HepG2 (cell line): ENCODE measurements around the gene PYGB. TPM values are rescaled to one million over a fixed set of nuclear protein-coding genes. Genes with fewer than 3 reads are reported as not detected.

ENCODE experiments used
- CEBPG ChIP-seq: IDR thresholded peaks from 2 replicates; pipeline ENCODE4 v1.6.1; 2016
- HCFC1 ChIP-seq: fragments of 150-350 bp; IDR thresholded peaks from 2 replicates; pipeline ENCODE4 v1.6.1; 2014; ENCODE audit warnings: low read depth, low read length
- HES4 ChIP-seq: sonication (generic); formaldehyde crosslinking; IDR thresholded peaks from 2 replicates; pipeline ENCODE4 v1.9.0; 2021; ENCODE audit warnings: mild to moderate bottlenecking, missing genetic modification reagents, borderline replicate concordance
- JARID2 ChIP-seq: sonication (generic); formaldehyde crosslinking; IDR thresholded peaks from 2 replicates; pipeline ENCODE4 v1.8.1; 2023; ENCODE audit warnings: missing genetic modification reagents, inconsistent platforms; ENCODE audit not compliant: insufficient replicate concordance
- MAF1 ChIP-seq: sonication (generic); formaldehyde crosslinking; IDR thresholded peaks from 2 replicates; pipeline ENCODE4 v1.5.0; 2020; ENCODE audit warnings: missing genetic modification reagents, borderline replicate concordance
- MAZ ChIP-seq, 2 experiments: sonication (generic) in 1 of 2; formaldehyde crosslinking in 1 of 2; IDR thresholded peaks; 2 replicates each; pipeline versions ENCODE4 v1.5.0 to v1.6.1; 2012 to 2020; ENCODE audit warnings: low read depth in 2 of 2, mild to moderate bottlenecking in 2 of 2, borderline replicate concordance in 1 of 2, improper control_type of control experiment in 1 of 2, low read length in 1 of 2, missing genetic modification reagents in 1 of 2, moderate library complexity in 1 of 2
- MYNN ChIP-seq: sonication (generic); formaldehyde crosslinking; IDR thresholded peaks from 2 replicates; pipeline ENCODE4 v1.4.0; 2020; ENCODE audit warnings: mild to moderate bottlenecking, low read depth, missing genetic modification reagents
- NR3C1 ChIP-seq: sonication (generic); formaldehyde crosslinking; IDR thresholded peaks from 2 replicates; pipeline ENCODE4 v1.4.0; 2020; ENCODE audit warnings: missing genetic modification reagents
- SMC3 ChIP-seq: IDR thresholded peaks from 2 replicates; pipeline ENCODE4 v1.6.1; 2011; ENCODE audit warnings: low read length, improper control_type of control experiment
- ZNF260 ChIP-seq: sonication (generic); formaldehyde crosslinking; IDR thresholded peaks from 2 replicates; pipeline ENCODE4 v1.4.0; 2020; ENCODE audit warnings: missing genetic modification reagents, low read depth, mild to moderate bottlenecking, borderline replicate concordance
- ZNF326 ChIP-seq: sonication (generic); formaldehyde crosslinking; IDR thresholded peaks from 2 replicates; pipeline ENCODE4 v1.4.0; 2020; ENCODE audit warnings: missing genetic modification reagents, borderline replicate concordance
- ZNF383 ChIP-seq: sonication (generic); formaldehyde crosslinking; IDR thresholded peaks from 2 replicates; pipeline ENCODE4 v1.4.0; 2020; ENCODE audit warnings: missing genetic modification reagents, mild to moderate bottlenecking, borderline replicate concordance
- ZNF543 ChIP-seq: sonication (generic); formaldehyde crosslinking; IDR thresholded peaks from 2 replicates; pipeline ENCODE4 v1.4.0; 2020; ENCODE audit warnings: mild to moderate bottlenecking, missing genetic modification reagents
- ZNF589 ChIP-seq: sonication (generic); formaldehyde crosslinking; conservative IDR thresholded peaks from 2 replicates; pipeline ENCODE4 v1.8.0; 2022; ENCODE audit warnings: mild to moderate bottlenecking, moderate library complexity, missing genetic modification reagents
- polyA plus RNA-seq, 8 experiments: library from polyadenylated mRNA; depleted of rRNA in 3 of 8; stranded (reverse) in 7 of 8; unstranded in 1 of 8; fragments of >200 nt; fragmentation: Illumina TruSeq in 4 of 8; extraction: Trizol in 4 of 8; gene quantifications; 2 replicates each; pipeline versions ENCODE4 v1.2.1 to v1.2.3, GENCODE V29; 2011 to 2016; ENCODE audit warnings: low read depth in 4 of 8, missing spikeins in 1 of 8, mixed read lengths in 1 of 8; ENCODE audit not compliant: insufficient read depth in 1 of 8
- total RNA-seq, 5 experiments: library from RNA; depleted of rRNA; stranded (reverse); fragments of >200 nt; fragmentation: Illumina TruSeq; extraction: Trizol; gene quantifications; 2 replicates each; pipeline ENCODE4 v1.2.3, GENCODE V29; 2016; ENCODE audit warnings: low read depth in 1 of 5
- TF ChIP-seq, protein P1 (sequence below): sonication (generic); formaldehyde crosslinking; IDR thresholded peaks from 2 replicates; pipeline ENCODE4 v1.4.0; 2020; ENCODE audit warnings: missing genetic modification reagents, borderline replicate concordance
- TF ChIP-seq, protein P2 (sequence below): sonication (generic); formaldehyde crosslinking; IDR thresholded peaks from 2 replicates; pipeline ENCODE4 v1.4.0; 2020; ENCODE audit warnings: missing genetic modification reagents, mild to moderate bottlenecking, borderline replicate concordance
- TF ChIP-seq, protein P3 (sequence below): sonication (generic); formaldehyde crosslinking; IDR thresholded peaks from 2 replicates; pipeline ENCODE4 v1.8.1; 2023; ENCODE audit warnings: mild to moderate bottlenecking, moderate library complexity, missing genetic modification reagents
- TF ChIP-seq, protein P4 (sequence below): IDR thresholded peaks from 2 replicates; pipeline ENCODE4 v1.6.1; 2016

The PYGB gene
- total and polyA plus RNA-seq, 2 of the 13 experiments (the other 11 are each of a cell fraction or from before 2014, with no cell fraction given): 24.2 to 86.3 TPM

DNA sequence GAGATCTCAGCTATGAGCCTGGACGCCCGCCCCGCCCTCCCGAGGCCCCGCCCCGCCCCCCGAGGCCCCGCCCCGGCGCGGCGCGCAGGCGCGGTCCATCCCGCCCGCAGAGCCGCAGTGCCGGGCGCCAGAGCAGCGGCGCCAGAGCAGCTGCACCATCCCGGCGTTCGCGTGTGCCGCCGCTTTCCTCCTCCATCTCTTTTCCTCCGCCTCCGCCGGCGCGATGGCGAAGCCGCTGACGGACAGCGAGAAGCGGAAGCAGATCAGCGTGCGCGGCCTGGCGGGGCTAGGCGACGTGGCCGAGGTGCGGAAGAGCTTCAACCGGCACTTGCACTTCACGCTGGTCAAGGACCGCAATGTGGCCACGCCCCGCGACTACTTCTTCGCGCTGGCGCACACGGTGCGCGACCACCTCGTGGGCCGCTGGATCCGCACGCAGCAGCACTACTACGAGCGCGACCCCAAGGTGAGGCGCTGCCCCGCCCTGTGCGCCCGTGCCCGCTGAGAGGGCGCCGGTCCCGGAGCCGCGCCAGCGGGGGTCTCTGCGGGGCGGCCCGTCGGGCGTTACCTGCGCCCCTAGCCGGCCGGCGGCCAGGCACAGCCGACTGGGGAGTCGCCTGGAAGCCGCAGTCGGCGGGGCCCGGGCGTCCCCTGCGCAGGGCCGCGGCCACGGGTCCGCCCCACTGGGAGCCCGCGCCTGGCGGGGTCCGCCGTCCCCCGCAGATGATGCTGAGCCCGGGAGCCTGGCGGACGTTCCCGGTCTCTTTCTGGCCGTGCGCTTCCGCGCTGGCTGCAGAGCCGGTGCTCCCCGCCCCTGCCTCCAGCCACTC lies at the start of gene PYGB (continued):
- TF ChIP-seq, protein P1, sequence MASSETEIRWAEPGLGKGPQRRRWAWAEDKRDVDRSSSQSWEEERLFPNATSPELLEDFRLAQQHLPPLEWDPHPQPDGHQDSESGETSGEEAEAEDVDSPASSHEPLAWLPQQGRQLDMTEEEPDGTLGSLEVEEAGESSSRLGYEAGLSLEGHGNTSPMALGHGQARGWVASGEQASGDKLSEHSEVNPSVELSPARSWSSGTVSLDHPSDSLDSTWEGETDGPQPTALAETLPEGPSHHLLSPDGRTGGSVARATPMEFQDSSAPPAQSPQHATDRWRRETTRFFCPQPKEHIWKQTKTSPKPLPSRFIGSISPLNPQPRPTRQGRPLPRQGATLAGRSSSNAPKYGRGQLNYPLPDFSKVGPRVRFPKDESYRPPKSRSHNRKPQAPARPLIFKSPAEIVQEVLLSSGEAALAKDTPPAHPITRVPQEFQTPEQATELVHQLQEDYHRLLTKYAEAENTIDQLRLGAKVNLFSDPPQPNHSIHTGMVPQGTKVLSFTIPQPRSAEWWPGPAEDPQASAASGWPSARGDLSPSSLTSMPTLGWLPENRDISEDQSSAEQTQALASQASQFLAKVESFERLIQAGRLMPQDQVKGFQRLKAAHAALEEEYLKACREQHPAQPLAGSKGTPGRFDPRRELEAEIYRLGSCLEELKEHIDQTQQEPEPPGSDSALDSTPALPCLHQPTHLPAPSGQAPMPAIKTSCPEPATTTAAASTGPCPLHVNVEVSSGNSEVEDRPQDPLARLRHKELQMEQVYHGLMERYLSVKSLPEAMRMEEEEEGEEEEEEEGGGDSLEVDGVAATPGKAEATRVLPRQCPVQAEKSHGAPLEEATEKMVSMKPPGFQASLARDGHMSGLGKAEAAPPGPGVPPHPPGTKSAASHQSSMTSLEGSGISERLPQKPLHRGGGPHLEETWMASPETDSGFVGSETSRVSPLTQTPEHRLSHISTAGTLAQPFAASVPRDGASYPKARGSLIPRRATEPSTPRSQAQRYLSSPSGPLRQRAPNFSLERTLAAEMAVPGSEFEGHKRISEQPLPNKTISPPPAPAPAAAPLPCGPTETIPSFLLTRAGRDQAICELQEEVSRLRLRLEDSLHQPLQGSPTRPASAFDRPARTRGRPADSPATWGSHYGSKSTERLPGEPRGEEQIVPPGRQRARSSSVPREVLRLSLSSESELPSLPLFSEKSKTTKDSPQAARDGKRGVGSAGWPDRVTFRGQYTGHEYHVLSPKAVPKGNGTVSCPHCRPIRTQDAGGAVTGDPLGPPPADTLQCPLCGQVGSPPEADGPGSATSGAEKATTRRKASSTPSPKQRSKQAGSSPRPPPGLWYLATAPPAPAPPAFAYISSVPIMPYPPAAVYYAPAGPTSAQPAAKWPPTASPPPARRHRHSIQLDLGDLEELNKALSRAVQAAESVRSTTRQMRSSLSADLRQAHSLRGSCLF (CRISPR knock-in tag): peak; percentile 91
- TF ChIP-seq ZNF383 (CRISPR knock-in tag): no peak; the same call in 1 of the 2 replicates
- no peak; the same call in 1 of the 2 replicates for TF ChIP-seq HCFC1
- no peak for TF ChIP-seq SMC3
- TF ChIP-seq, protein P2, sequence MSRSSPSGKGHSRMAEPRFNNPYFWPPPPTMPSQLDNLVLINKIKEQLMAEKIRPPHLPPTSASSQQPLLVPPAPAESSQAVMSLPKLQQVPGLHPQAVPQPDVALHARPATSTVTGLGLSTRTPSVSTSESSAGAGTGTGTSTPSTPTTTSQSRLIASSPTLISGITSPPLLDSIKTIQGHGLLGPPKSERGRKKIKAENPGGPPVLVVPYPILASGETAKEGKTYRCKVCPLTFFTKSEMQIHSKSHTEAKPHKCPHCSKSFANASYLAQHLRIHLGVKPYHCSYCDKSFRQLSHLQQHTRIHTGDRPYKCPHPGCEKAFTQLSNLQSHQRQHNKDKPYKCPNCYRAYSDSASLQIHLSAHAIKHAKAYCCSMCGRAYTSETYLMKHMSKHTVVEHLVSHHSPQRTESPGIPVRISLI (CRISPR knock-in tag): peak; percentile 66; the same call in 1 of the 2 replicates
- peak; percentile 72 for TF ChIP-seq JARID2 (CRISPR knock-in tag)
- TF ChIP-seq NR3C1 (CRISPR knock-in tag): peak; percentile 84; the same call in 1 of the 2 replicates
- peak; percentile 40; the same call in 1 of the 2 replicates for TF ChIP-seq CEBPG
- TF ChIP-seq, protein P3, sequence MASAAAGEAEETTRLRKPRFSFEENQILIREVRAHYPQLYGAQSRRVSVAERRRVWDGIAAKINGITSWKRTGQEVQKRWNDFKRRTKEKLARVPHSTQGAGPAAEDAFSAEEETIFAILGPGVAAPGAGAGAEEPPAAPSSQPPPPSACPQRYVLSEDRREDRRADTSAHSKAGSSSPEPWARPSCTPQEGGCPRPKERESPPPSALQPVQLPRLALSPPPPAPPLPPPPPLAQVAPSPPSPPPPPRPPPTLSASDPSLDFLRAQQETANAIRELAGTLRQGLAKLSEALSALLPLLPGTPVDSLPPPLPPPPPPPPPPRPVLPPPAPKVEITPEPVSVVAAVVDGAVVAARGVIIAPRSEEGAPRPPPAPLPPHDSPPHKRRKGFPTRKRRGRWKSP (CRISPR knock-in tag): peak; percentile 98
- peak; percentile 67; the same call in 1 of the 2 replicates for TF ChIP-seq ZNF326
- peak; percentile 99 for TF ChIP-seq ZNF589 (CRISPR knock-in tag)
- peak; percentile 91 for TF ChIP-seq ZNF543
- TF ChIP-seq, protein P4, sequence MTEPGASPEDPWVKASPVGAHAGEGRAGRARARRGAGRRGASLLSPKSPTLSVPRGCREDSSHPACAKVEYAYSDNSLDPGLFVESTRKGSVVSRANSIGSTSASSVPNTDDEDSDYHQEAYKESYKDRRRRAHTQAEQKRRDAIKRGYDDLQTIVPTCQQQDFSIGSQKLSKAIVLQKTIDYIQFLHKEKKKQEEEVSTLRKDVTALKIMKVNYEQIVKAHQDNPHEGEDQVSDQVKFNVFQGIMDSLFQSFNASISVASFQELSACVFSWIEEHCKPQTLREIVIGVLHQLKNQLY (CRISPR knock-in tag): no peak
- TF ChIP-seq ZNF260 (CRISPR knock-in tag): peak; percentile 66; the same call in 1 of the 2 replicates
- TF ChIP-seq MYNN: peak; percentile 93; the same call in 1 of the 2 replicates
- TF ChIP-seq MAF1: peak; percentile 93
- peak; percentile 93 for TF ChIP-seq HES4
- no peak for TF ChIP-seq MAZ (IDR thresholded peaks at IDR 0.05; ENCODE audit: borderline replicate concordance, low read depth, low read length)
- peak; percentile 95; the same call in 1 of the 2 replicates for TF ChIP-seq MAZ (CRISPR knock-in tag; IDR thresholded peaks at IDR 0.05; ENCODE audit: low read depth)
